ENCODE results near the gene RNF38. TPM values are rescaled to one million over a fixed set of nuclear protein-coding genes. Genes with fewer than 3 reads are reported as not detected.

Gene RNF38
- total and polyA plus RNA-seq, 2 experiments from 2014 or later: 13.7 to 61.9 TPM

DNA sequence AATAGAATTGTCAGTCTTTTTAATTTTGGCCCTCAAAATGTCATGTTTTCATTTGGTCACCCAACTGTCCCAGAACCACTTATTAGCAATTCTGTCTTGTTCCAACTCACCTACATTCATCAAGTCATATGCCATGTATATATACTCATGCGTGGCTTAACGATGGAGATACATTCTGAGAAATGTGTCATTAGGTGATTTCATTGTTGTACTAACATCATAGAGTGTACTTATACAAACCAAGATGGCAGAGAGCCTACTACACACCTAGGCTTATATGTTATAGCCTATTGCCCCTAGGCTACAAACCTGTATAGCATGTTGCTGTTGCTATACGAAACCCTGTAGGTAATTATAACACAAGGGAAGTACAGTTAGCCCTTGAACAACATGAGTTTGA, 36.6 kb downstream of the RNF38 start:
- H3K79me2 ChIP-seq (replicated peaks; ENCODE audit: insufficient read depth): peaks cover 55% of the 10 kb centered on the region
- no peaks in the 10 kb centered on the region for H3K9me2 ChIP-seq (ENCODE audit: insufficient read depth)
- Mint-ChIP-seq H3K9me3 (no peaks in the 10 kb centered on the region), H3K27ac (no peak overlapping the region), H3K36me3 (ENCODE audit: low read depth) (peaks cover 22% of the 10 kb centered on the region), H3K4me3 (no peak overlapping the region), H3K4me1 (no peaks in the 10 kb centered on the region; the same call in 2 of the 3 replicates), H3K27me3 (ENCODE audit: insufficient read depth, low read depth, poor library complexity) (peaks cover 2% of the 10 kb centered on the region)
- H3K4me1 ChIP-seq (ENCODE audit: insufficient read depth): no peaks in the 10 kb centered on the region
- ATAC-seq: no peak
- H4K20me1 ChIP-seq (replicated peaks; ENCODE audit: insufficient read depth): peaks cover 13% of the 10 kb centered on the region
- H3K4me2 ChIP-seq: no peak overlapping the region
- H2AFZ ChIP-seq: no peak overlapping the region
- peaks cover 6% of the 10 kb centered on the region; the same call in 1 of the 2 replicates for H3K36me3 ChIP-seq (ENCODE audit: insufficient read depth)
- TF ChIP-seq EZH2phosphoT487 (IDR thresholded peaks at IDR 0.05; ENCODE audit: unreplicated experiment) (no peak), EZH2 (IDR thresholded peaks at IDR 0.05; ENCODE audit: low read depth, unreplicated experiment) (no peak), ZNF114 (CRISPR knock-in tag; IDR thresholded peaks at IDR 0.05) (no peak), CREB1 (CRISPR knock-in tag; IDR thresholded peaks at IDR 0.05; ENCODE audit: low read depth) (no peak)
- TF ChIP-seq, protein P1, sequence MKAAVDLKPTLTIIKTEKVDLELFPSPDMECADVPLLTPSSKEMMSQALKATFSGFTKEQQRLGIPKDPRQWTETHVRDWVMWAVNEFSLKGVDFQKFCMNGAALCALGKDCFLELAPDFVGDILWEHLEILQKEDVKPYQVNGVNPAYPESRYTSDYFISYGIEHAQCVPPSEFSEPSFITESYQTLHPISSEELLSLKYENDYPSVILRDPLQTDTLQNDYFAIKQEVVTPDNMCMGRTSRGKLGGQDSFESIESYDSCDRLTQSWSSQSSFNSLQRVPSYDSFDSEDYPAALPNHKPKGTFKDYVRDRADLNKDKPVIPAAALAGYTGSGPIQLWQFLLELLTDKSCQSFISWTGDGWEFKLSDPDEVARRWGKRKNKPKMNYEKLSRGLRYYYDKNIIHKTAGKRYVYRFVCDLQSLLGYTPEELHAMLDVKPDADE (IDR thresholded peaks at IDR 0.05): no peak
- TF ChIP-seq, protein P2, sequence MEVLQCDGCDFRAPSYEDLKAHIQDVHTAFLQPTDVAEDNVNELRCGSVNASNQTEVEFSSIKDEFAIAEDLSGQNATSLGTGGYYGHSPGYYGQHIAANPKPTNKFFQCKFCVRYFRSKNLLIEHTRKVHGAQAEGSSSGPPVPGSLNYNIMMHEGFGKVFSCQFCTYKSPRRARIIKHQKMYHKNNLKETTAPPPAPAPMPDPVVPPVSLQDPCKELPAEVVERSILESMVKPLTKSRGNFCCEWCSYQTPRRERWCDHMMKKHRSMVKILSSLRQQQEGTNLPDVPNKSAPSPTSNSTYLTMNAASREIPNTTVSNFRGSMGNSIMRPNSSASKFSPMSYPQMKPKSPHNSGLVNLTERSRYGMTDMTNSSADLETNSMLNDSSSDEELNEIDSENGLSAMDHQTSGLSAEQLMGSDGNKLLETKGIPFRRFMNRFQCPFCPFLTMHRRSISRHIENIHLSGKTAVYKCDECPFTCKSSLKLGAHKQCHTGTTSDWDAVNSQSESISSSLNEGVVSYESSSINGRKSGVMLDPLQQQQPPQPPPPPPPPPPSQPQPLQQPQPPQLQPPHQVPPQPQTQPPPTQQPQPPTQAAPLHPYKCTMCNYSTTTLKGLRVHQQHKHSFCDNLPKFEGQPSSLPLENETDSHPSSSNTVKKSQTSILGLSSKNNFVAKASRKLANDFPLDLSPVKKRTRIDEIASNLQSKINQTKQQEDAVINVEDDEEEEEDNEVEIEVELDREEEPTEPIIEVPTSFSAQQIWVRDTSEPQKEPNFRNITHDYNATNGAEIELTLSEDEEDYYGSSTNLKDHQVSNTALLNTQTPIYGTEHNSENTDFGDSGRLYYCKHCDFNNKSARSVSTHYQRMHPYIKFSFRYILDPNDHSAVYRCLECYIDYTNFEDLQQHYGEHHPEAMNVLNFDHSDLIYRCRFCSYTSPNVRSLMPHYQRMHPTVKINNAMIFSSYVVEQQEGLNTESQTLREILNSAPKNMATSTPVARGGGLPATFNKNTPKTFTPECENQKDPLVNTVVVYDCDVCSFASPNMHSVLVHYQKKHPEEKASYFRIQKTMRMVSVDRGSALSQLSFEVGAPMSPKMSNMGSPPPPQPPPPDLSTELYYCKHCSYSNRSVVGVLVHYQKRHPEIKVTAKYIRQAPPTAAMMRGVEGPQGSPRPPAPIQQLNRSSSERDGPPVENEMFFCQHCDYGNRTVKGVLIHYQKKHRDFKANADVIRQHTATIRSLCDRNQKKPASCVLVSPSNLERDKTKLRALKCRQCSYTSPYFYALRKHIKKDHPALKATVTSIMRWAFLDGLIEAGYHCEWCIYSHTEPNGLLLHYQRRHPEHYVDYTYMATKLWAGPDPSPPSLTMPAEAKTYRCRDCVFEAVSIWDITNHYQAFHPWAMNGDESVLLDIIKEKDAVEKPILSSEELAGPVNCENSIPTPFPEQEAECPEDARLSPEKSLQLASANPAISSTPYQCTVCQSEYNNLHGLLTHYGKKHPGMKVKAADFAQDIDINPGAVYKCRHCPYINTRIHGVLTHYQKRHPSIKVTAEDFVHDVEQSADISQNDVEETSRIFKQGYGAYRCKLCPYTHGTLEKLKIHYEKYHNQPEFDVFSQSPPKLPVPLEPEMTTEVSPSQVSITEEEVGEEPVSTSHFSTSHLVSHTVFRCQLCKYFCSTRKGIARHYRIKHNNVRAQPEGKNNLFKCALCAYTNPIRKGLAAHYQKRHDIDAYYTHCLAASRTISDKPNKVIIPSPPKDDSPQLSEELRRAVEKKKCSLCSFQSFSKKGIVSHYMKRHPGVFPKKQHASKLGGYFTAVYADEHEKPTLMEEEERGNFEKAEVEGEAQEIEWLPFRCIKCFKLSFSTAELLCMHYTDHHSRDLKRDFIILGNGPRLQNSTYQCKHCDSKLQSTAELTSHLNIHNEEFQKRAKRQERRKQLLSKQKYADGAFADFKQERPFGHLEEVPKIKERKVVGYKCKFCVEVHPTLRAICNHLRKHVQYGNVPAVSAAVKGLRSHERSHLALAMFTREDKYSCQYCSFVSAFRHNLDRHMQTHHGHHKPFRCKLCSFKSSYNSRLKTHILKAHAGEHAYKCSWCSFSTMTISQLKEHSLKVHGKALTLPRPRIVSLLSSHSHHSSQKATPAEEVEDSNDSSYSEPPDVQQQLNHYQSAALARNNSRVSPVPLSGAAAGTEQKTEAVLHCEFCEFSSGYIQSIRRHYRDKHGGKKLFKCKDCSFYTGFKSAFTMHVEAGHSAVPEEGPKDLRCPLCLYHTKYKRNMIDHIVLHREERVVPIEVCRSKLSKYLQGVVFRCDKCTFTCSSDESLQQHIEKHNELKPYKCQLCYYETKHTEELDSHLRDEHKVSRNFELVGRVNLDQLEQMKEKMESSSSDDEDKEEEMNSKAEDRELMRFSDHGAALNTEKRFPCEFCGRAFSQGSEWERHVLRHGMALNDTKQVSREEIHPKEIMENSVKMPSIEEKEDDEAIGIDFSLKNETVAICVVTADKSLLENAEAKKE (CRISPR knock-in tag; IDR thresholded peaks at IDR 0.05): no peak
- H3F3A ChIP-seq (replicated peaks; ENCODE audit: low read depth): no peaks in the 10 kb centered on the region
- no peaks in the 10 kb centered on the region for H3K27me3 ChIP-seq (ENCODE audit: insufficient read depth)
- no peak overlapping the region for H3K27ac ChIP-seq (ENCODE audit: low read depth)
- H3K4me3 ChIP-seq: no peak overlapping the region
- no peak for DNase-seq (ENCODE audit: low spot score)

Measured in GM23338 (cell line).